Measurements from ENCODE around the gene SASH1.
"Not testable (repeated sequence)": the region's sequence is repeated elsewhere in the genome, so short reads cannot be mapped to it uniquely, and the experiment has no call there.

The SASH1 gene

DNA sequence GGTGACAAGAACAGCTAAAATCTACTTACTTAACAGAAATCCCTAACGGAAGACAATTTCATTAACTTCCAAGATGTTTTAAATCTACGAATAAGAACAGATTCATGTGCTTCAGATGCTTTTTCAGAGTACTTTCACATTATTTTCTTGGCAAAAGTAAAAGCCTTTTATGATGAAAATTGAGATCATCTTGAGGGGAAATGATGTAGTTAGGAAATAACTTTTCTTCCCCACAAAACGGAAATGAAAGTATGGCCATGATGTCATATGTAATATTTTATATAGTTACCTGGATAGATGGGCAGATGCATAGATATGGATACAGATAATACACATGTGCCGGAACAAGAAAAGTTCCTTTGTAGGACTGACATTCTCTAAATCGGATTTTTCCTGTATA is 32.8 kb downstream of the SASH1 start:
- Histone ChIP-seq H3K4me1 (ENCODE audit: low read length) (no peaks in the 10 kb centered on the region), H3K4me3 (ENCODE audit: low read length) (no peak overlapping the region), H2AFZ (ENCODE audit: low read length) (no peak overlapping the region), H4K20me1 (ENCODE audit: insufficient read depth, low read length) (no peaks in the 10 kb centered on the region), H3K9ac (ENCODE audit: low read length) (no peak overlapping the region), H3K27ac (ENCODE audit: low read length) (no peak overlapping the region), H3K79me2 (ENCODE audit: low read length) (no peaks in the 10 kb centered on the region), H3K27me3 (replicated peaks; ENCODE audit: insufficient read depth, low read length) (no peaks in the 10 kb centered on the region), H3K9me3 (replicated peaks; ENCODE audit: insufficient read depth, low read length) (no peaks in the 10 kb centered on the region), H3K9me2 (replicated peaks; ENCODE audit: insufficient read depth, low read length) (no peaks in the 10 kb centered on the region), H3F3A (ENCODE audit: insufficient read depth, low read length) (no peaks in the 10 kb centered on the region), H3K4me2 (ENCODE audit: low read depth, low read length) (no peak overlapping the region), H3K36me3 (replicated peaks; ENCODE audit: insufficient read depth, low read length) (no peaks in the 10 kb centered on the region)
- TF ChIP-seq EZH2phosphoT487 (IDR thresholded peaks at IDR 0.05; ENCODE audit: low read length) (no peak), EZH2 (optimal IDR thresholded peaks at IDR 0.05; ENCODE audit: low read depth, low read length) (no peak)
- TF ChIP-seq, protein P1, sequence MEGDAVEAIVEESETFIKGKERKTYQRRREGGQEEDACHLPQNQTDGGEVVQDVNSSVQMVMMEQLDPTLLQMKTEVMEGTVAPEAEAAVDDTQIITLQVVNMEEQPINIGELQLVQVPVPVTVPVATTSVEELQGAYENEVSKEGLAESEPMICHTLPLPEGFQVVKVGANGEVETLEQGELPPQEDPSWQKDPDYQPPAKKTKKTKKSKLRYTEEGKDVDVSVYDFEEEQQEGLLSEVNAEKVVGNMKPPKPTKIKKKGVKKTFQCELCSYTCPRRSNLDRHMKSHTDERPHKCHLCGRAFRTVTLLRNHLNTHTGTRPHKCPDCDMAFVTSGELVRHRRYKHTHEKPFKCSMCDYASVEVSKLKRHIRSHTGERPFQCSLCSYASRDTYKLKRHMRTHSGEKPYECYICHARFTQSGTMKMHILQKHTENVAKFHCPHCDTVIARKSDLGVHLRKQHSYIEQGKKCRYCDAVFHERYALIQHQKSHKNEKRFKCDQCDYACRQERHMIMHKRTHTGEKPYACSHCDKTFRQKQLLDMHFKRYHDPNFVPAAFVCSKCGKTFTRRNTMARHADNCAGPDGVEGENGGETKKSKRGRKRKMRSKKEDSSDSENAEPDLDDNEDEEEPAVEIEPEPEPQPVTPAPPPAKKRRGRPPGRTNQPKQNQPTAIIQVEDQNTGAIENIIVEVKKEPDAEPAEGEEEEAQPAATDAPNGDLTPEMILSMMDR (IDR thresholded peaks at IDR 0.05; ENCODE audit: low read length) = no peak
- DNase-seq = no peak

DNA sequence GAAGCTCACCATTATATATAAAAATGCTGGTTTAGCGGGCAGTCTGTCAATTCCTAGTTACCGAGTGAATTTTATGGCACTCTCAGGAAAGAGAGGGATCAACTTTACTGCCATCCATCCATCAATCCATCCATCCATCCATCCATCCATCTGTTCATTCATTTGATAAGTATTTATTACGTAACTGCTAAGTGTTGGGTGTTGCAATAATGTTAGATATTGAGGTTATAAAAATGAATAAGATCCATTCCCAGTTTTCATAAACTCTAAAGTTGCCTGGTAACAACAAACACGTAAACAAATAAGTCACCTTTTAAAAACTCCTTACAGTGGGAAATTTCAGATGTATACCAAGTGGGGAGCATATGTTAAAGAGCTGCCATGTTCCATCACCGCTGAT is 36.8 kb downstream of the SASH1 start:
- no peaks in the 10 kb centered on the region for H3K9me3 ChIP-seq (replicated peaks; ENCODE audit: insufficient read depth, low read length)
- H2AFZ ChIP-seq (ENCODE audit: low read length) = no peak overlapping the region
- H3K27me3 ChIP-seq (replicated peaks; ENCODE audit: insufficient read depth, low read length) = no peaks in the 10 kb centered on the region
- H4K20me1 ChIP-seq (ENCODE audit: insufficient read depth, low read length) = no peaks in the 10 kb centered on the region
- H3K4me2 ChIP-seq (ENCODE audit: low read depth, low read length) = no peak overlapping the region
- no peak overlapping the region for H3K9ac ChIP-seq (ENCODE audit: low read length)
- no peaks in the 10 kb centered on the region for H3K79me2 ChIP-seq (ENCODE audit: low read length)
- H3K4me1 ChIP-seq (ENCODE audit: low read length) = no peaks in the 10 kb centered on the region
- H3K9me2 ChIP-seq (replicated peaks; ENCODE audit: insufficient read depth, low read length) = no peaks in the 10 kb centered on the region
- H3K4me3 ChIP-seq (ENCODE audit: low read length) = no peak overlapping the region
- no peaks in the 10 kb centered on the region for H3F3A ChIP-seq (ENCODE audit: insufficient read depth, low read length)
- no peak for DNase-seq
- TF ChIP-seq EZH2phosphoT487 (IDR thresholded peaks at IDR 0.05; ENCODE audit: low read length) (no peak), EZH2 (optimal IDR thresholded peaks at IDR 0.05; ENCODE audit: low read depth, low read length) (no peak)
- TF ChIP-seq, protein P1 (IDR thresholded peaks at IDR 0.05; ENCODE audit: low read length) = no peak
- H3K27ac ChIP-seq (ENCODE audit: low read length) = no peak overlapping the region
- no peaks in the 10 kb centered on the region for H3K36me3 ChIP-seq (replicated peaks; ENCODE audit: insufficient read depth, low read length)

DNA sequence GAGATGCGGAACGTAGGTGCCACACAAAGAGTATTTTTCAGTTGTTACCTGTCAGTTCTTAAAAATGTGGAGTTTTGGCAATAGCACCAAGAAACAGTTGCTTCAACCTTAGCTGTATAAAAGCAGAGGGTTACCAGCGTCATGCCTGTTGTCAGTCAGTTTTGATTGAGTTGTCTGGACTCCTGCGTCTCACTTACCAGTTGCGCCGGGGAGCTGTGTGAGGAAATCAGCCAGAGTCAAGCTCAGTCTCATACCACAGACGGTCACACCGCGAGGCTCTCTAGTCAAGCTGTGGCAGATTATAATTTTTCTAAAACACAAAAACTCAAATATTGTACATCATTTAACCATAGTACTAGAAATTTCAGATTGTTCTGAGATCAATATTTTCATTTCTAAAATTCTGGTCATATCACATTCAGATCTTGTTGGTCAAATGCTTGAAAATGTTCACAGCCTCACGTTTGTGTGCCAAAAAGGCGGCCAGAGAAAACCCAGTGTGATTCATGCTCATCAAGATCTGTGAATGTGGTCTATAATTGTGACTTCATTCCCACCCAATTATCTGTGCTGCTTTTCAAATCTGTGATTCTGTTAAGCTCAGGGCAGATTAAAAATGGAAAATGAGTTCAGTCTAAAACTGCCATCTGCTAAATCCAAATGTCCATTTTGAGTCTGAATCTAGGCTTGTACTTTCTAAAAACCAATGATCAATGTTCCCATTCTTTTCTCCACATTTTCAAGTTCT is 37.5 kb downstream of the SASH1 start:
- no peaks in the 10 kb centered on the region for H3K27me3 ChIP-seq (replicated peaks; ENCODE audit: insufficient read depth, low read length)
- no peak overlapping the region for H2AFZ ChIP-seq (ENCODE audit: low read length)
- H3K9me2 ChIP-seq (replicated peaks; ENCODE audit: insufficient read depth, low read length) = no peaks in the 10 kb centered on the region
- H3K79me2 ChIP-seq (ENCODE audit: low read length) = no peaks in the 10 kb centered on the region
- H3K27ac ChIP-seq (ENCODE audit: low read length) = no peak overlapping the region
- H3K9ac ChIP-seq (ENCODE audit: low read length) = no peak overlapping the region
- DNase-seq = no peak
- H3F3A ChIP-seq (ENCODE audit: insufficient read depth, low read length) = no peaks in the 10 kb centered on the region
- no peak for TF ChIP-seq EZH2phosphoT487 (IDR thresholded peaks at IDR 0.05; ENCODE audit: low read length)
- no peak for TF ChIP-seq EZH2 (optimal IDR thresholded peaks at IDR 0.05; ENCODE audit: low read depth, low read length)
- TF ChIP-seq, protein P1 (IDR thresholded peaks at IDR 0.05; ENCODE audit: low read length) = no peak
- H3K36me3 ChIP-seq (replicated peaks; ENCODE audit: insufficient read depth, low read length) = no peaks in the 10 kb centered on the region
- no peaks in the 10 kb centered on the region for H3K4me1 ChIP-seq (ENCODE audit: low read length)
- no peak overlapping the region for H3K4me3 ChIP-seq (ENCODE audit: low read length)
- no peaks in the 10 kb centered on the region for H3K9me3 ChIP-seq (replicated peaks; ENCODE audit: insufficient read depth, low read length)
- no peak overlapping the region for H3K4me2 ChIP-seq (ENCODE audit: low read depth, low read length)
- H4K20me1 ChIP-seq (ENCODE audit: insufficient read depth, low read length) = no peaks in the 10 kb centered on the region

DNA sequence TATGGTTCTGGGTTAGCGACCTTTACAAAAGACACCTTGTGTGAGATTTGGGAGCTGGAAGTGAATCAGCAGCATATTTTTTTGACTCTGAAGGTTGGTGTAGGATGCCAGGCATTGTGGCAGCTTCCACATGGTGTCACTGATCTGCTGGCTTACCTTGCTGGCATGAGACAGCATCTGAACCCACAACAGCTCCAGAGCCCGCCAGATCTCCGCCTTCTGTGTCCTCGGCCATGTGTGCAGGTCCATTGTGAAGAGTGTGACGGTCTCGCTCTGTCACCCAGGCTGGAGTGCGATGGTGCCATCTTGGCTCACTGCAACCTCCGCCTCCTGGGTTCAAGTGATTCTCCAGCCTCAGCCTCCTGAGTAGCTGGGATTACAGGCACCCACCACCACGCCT is 39.4 kb downstream of the SASH1 start:
- H3K27ac ChIP-seq (ENCODE audit: low read length); H3K4me2 ChIP-seq (ENCODE audit: low read depth, low read length); H3K36me3 ChIP-seq (replicated peaks; ENCODE audit: insufficient read depth, low read length); H2AFZ ChIP-seq (ENCODE audit: low read length); H3K9me3 ChIP-seq (replicated peaks; ENCODE audit: insufficient read depth, low read length); H3K4me3 ChIP-seq (ENCODE audit: low read length); H3K27me3 ChIP-seq (replicated peaks; ENCODE audit: insufficient read depth, low read length); H3K79me2 ChIP-seq (ENCODE audit: low read length); H3F3A ChIP-seq (ENCODE audit: insufficient read depth, low read length); H4K20me1 ChIP-seq (ENCODE audit: insufficient read depth, low read length); H3K4me1 ChIP-seq (ENCODE audit: low read length); DNase-seq; H3K9ac ChIP-seq (ENCODE audit: low read length); H3K9me2 ChIP-seq (replicated peaks; ENCODE audit: insufficient read depth, low read length): not testable (repeated sequence)
